Testis (tissue), 3 donors: ENCODE data around the gene DNM3. TPM values are rescaled to one million over a fixed set of nuclear protein-coding genes. Genes with fewer than 3 reads are reported as not detected.

Experiments
- DNase-seq: peaks from one replicate; pipeline ENCODE4 v3.0.0-alpha.2; 2019
- H3K27ac ChIP-seq, 2 donors: fragments of 200-600 bp; sonication (generic); one replicate each; pipeline ENCODE4 v1.5.1; 2019
- H3K27me3 ChIP-seq: fragments of 200-600 bp; sonication (generic); one replicate; pipeline ENCODE4 v1.5.1; 2019
- H3K36me3 ChIP-seq: fragments of 200-600 bp; sonication (generic); one replicate; pipeline ENCODE4 v1.5.1; 2017; ENCODE audit warnings: low read depth; ENCODE audit errors: missing control alignments
- H3K4me1 ChIP-seq: fragments of 200-600 bp; sonication (generic); one replicate; pipeline ENCODE4 v1.5.1; 2019
- H3K4me3 ChIP-seq, 2 donors: fragments of 200-600 bp; sonication (generic); one replicate each; pipeline ENCODE4 v1.5.1; 2017 to 2019
- H3K9me3 ChIP-seq: fragments of 200-600 bp; sonication (generic); one replicate; pipeline ENCODE4 v1.5.1; 2017
- CTCF ChIP-seq, 3 experiments: fragments of 450-650 bp in 2 of 3; fragments of 200-600 bp in 1 of 3; sonication (generic) in 1 of 3; IDR thresholded peaks; one replicate each; pipeline ENCODE4 v1.5.1; 2016 to 2019; ENCODE audit warnings: antibody characterized with exemption in 3 of 3, mild to moderate bottlenecking in 2 of 3, moderate library complexity in 1 of 3
- POLR2A ChIP-seq: fragments of 450-650 bp; IDR thresholded peaks from one replicate; pipeline ENCODE4 v1.6.1; 2017; ENCODE audit warnings: antibody characterized with exemption, mild to moderate bottlenecking, moderate library complexity
- WGBS, 2 donors: methylation state at CpG; one replicate each; pipeline ENCODE4 v1.1.5; 2018; 5-methylcytosine and 5-hydroxymethylcytosine counted together
- intact Hi-C: fragments of 100-400 bp; cut with DNase I; formaldehyde crosslinking; loops from one replicate; pipeline ENCODE4 v1.15.1; 2023; ENCODE audit warnings: low total_unique reads
- polyA plus RNA-seq: library from polyadenylated mRNA; stranded (reverse); fragments of 350-450 nt; fragmentation: Illumina TruSeq; extraction: RNeasy Lipid Tissue Mini Kit (QIAGEN cat#74804); gene quantifications from one replicate; pipeline ENCODE4 v1.2.3, GENCODE V29; 2014; ENCODE audit warnings: low read depth, low replicate concordance; ENCODE audit not compliant: insufficient read depth
- total RNA-seq, 2 donors: library from RNA; depleted of rRNA; stranded (reverse); fragments of >200 nt; gene quantifications; one replicate each; pipeline ENCODE4 v1.2.3, GENCODE V29; 2016

Gene DNM3
- total and polyA plus RNA-seq, 3 donors from 2014 or later, result 4.9 to 10.2 (median 8.4) TPM

GRCh38 chr1:171814692-171815091 lies 26.6 kb upstream of the DNM3 start:
- H3K27me3 ChIP-seq, result no peaks in the 10 kb centered on the region
- WGBS, 2 donors, result 62 to 74% methylated on average over 2 of the region's 2 CpGs
- intact Hi-C loops, result no loop called here
- H3K27ac ChIP-seq, result no peak overlapping the region
- H3K36me3 ChIP-seq, result no peaks in the 10 kb centered on the region
- DNase-seq, result no peak
- no peaks in the 10 kb centered on the region for H3K4me1 ChIP-seq
- no peak overlapping the region for H3K4me3 ChIP-seq
- no peaks in the 10 kb centered on the region for H3K9me3 ChIP-seq
- TF ChIP-seq POLR2A (no peak), CTCF (IDR thresholded peaks at IDR 0.05) (no peak)

GRCh38 chr1:171816300-171816901 lies 24.9 kb upstream of the DNM3 start:
- Histone ChIP-seq H3K27me3 (no peaks in the 10 kb centered on the region), H3K27ac (no peak overlapping the region), H3K4me3 (no peak overlapping the region), H3K36me3 (no peaks in the 10 kb centered on the region), H3K4me1 (no peaks in the 10 kb centered on the region), H3K9me3 (no peaks in the 10 kb centered on the region)
- WGBS, 2 donors, result 91 to 92% methylated on average over 3 of the region's 3 CpGs
- intact Hi-C loops, result no loop called here
- DNase-seq, result no peak
- TF ChIP-seq POLR2A (no peak), CTCF (IDR thresholded peaks at IDR 0.05) (no peak)

- Histone ChIP-seq H3K27ac (no peak overlapping the region), H3K4me1 (no peaks in the 10 kb centered on the region), H3K36me3 (no peaks in the 10 kb centered on the region), H3K4me3 (no peak overlapping the region), H3K9me3 (no peaks in the 10 kb centered on the region), H3K27me3 (no peaks in the 10 kb centered on the region)
- no peak for DNase-seq
- WGBS, 2 donors, result 27 to 32% methylated on average over 3 of the region's 3 CpGs
- TF ChIP-seq POLR2A (no peak), CTCF (IDR thresholded peaks at IDR 0.05) (no peak)
- intact Hi-C loops, result no loop called here
These were observed 23.6 kb upstream of the DNM3 start for GRCh38 chr1:171817511-171818265.

- DNase-seq, result no peak
- TF ChIP-seq CTCF (IDR thresholded peaks at IDR 0.05) (no peak), POLR2A (no peak)
- intact Hi-C loops, result no loop called here
- Histone ChIP-seq H3K27ac (no peak overlapping the region), H3K4me3 (no peak overlapping the region), H3K9me3 (no peaks in the 10 kb centered on the region), H3K36me3 (no peaks in the 10 kb centered on the region), H3K27me3 (no peaks in the 10 kb centered on the region), H3K4me1 (no peaks in the 10 kb centered on the region)
- WGBS, 2 donors, result 35 to 40% methylated on average over 2 of the region's 2 CpGs
These were observed 21.4 kb upstream of the DNM3 start for GRCh38 chr1:171819946-171820345.
